ENCODE data around the gene UXS1. TPM values are rescaled to one million over a fixed set of nuclear protein-coding genes. Genes with fewer than 3 reads are reported as not detected.

The UXS1 gene
- total and polyA plus RNA-seq, 2 donors (not counting 1 experiment from before 2014, with no cell fraction given): 20.3 to 44.8 TPM

- Mint-ChIP-seq H3K4me3 (no peak overlapping the region), H3K27me3 (no peaks in the 10 kb centered on the region), H3K9me3 (ENCODE audit: insufficient read depth) (no peaks in the 10 kb centered on the region), H3K27ac (no peak overlapping the region), H3K4me1 (peaks cover 3% of the 10 kb centered on the region)
- H3K4me1 ChIP-seq (ENCODE audit: control insufficient read depth in 2 of 2, insufficient read depth in 2 of 2, low read length in 2 of 2): no peaks in the 10 kb centered on the region
- H3K36me3 ChIP-seq (replicated peaks in 1 of 2; ENCODE audit: control extremely low read depth in 1 of 2, control insufficient read depth in 1 of 2, extremely low read depth in 1 of 2, insufficient read depth in 2 of 2, low read length in 1 of 2): peaks cover 5 to 33% of the 10 kb centered on the region in 2 experiments
- H2AFZ ChIP-seq (ENCODE audit: insufficient read depth, low read depth, low read length, poor library complexity, severe bottlenecking): no peak overlapping the region
- no peaks in the 10 kb centered on the region for H3K27me3 ChIP-seq (replicated peaks in 1 of 4; ENCODE audit: control extremely low read depth in 1 of 4, control insufficient read depth in 3 of 4, insufficient read depth in 4 of 4, low read length in 3 of 4)
- ATAC-seq (ENCODE audit: low read depth) (no peak), DNase-seq (no peak)
- ChIA-PET POLR2A (no interaction called here), CTCF (no interaction called here)
- no peak overlapping the region for H3K4me3 ChIP-seq (ENCODE audit: control extremely low read depth in 1 of 5, extremely low read depth in 1 of 5, insufficient read depth in 1 of 5, low read depth in 2 of 5, low read length in 4 of 5)
- no peak overlapping the region for H3K9ac ChIP-seq (ENCODE audit: low read length)
- H3K27ac ChIP-seq (ENCODE audit: low read length in 2 of 2): no peak overlapping the region
- H4K20me1 ChIP-seq (ENCODE audit: control insufficient read depth, insufficient read depth, low read length, poor library complexity, severe bottlenecking): peaks cover 13% of the 10 kb centered on the region
- intact Hi-C loops (cut with micrococcal nuclease): no loop called here
- no peak overlapping the region for H3K4me2 ChIP-seq (replicated peaks; ENCODE audit: low read depth, low read length, poor library complexity, severe bottlenecking)
- no peaks in the 10 kb centered on the region for H3K9me3 ChIP-seq (ENCODE audit: control extremely low read depth in 1 of 3, control insufficient read depth in 2 of 3, insufficient read depth in 1 of 3, low read length in 2 of 3)
- TF ChIP-seq EZH2 (IDR thresholded peaks at IDR 0.05; ENCODE audit: borderline replicate concordance, insufficient read depth, low read depth, low read length, poor library complexity, severe bottlenecking) (no peak), CTCF (IDR thresholded peaks at IDR 0.05) (no peak)
- H3K79me2 ChIP-seq (ENCODE audit: control insufficient read depth, insufficient read depth, low read length): peaks cover 15% of the 10 kb centered on the region
- no CpG with 5 or more reads among the region's 2 CpGs for WGBS (ENCODE audit: insufficient coverage)
Measured at GRCh38 chr2:106129150-106129549, 65.0 kb downstream of the UXS1 start.

DNA sequence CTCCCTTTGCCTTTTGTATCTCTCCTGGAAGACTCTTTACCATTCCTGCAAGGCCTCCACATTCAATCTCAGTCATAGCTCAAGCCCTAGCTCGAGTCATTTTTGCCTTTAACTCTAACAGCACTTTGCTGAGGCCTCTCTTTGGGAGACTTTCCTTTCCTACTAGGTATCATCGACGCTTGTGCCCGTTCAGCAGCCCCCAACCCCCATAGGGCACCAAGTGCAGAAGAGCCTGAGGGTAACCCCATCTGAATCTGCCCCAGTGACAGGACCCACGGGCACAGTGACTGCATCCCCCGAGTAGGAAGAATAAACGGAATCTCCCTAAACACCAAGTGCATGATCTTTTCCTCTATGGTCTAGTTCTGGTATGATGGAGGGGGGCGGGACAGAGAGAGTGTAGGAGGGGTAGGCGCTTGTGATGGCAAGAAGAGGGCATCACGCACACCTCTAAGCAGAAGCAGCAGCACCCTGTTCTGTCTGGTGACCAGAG, 66.3 kb downstream of the UXS1 start:
- Histone ChIP-seq H3K79me2 (ENCODE audit: control insufficient read depth, insufficient read depth, low read length) (peaks cover 15% of the 10 kb centered on the region), H3K9me3 (ENCODE audit: control extremely low read depth in 1 of 3, control insufficient read depth in 2 of 3, insufficient read depth in 1 of 3, low read length in 2 of 3) (no peaks in the 10 kb centered on the region), H3K9ac (ENCODE audit: low read length) (no peak overlapping the region), H3K27me3 (replicated peaks in 1 of 4; ENCODE audit: control extremely low read depth in 1 of 4, control insufficient read depth in 3 of 4, insufficient read depth in 4 of 4, low read length in 3 of 4) (no peaks in the 10 kb centered on the region), H3K36me3 (replicated peaks in 1 of 2; ENCODE audit: control extremely low read depth in 1 of 2, control insufficient read depth in 1 of 2, extremely low read depth in 1 of 2, insufficient read depth in 2 of 2, low read length in 1 of 2) (peaks cover 5 to 36% of the 10 kb centered on the region in 2 experiments), H2AFZ (ENCODE audit: insufficient read depth, low read depth, low read length, poor library complexity, severe bottlenecking) (no peak overlapping the region), H4K20me1 (ENCODE audit: control insufficient read depth, insufficient read depth, low read length, poor library complexity, severe bottlenecking) (peaks cover 13% of the 10 kb centered on the region), H3K27ac (ENCODE audit: low read length in 2 of 2) (no peak overlapping the region), H3K4me2 (replicated peaks; ENCODE audit: low read depth, low read length, poor library complexity, severe bottlenecking) (no peak overlapping the region), H3K4me3 (ENCODE audit: control extremely low read depth in 1 of 5, extremely low read depth in 1 of 5, insufficient read depth in 1 of 5, low read depth in 2 of 5, low read length in 4 of 5) (no peak overlapping the region), H3K4me1 (ENCODE audit: control insufficient read depth in 2 of 2, insufficient read depth in 2 of 2, low read length in 2 of 2) (no peaks in the 10 kb centered on the region)
- ChIA-PET POLR2A (no interaction called here), CTCF (no interaction called here)
- Mint-ChIP-seq H3K27ac (no peak overlapping the region), H3K9me3 (ENCODE audit: insufficient read depth) (no peaks in the 10 kb centered on the region), H3K4me3 (no peak overlapping the region), H3K4me1 (peaks cover 3% of the 10 kb centered on the region), H3K27me3 (no peaks in the 10 kb centered on the region)
- DNase-seq (no peak), ATAC-seq (ENCODE audit: low read depth) (no peak)
- intact Hi-C loops (cut with micrococcal nuclease): no loop called here
- WGBS (ENCODE audit: insufficient coverage): 95% methylated on average over 5 of the region's 10 CpGs
- TF ChIP-seq CTCF (IDR thresholded peaks at IDR 0.05): no peak
- no peak for TF ChIP-seq EZH2 (IDR thresholded peaks at IDR 0.05; ENCODE audit: borderline replicate concordance, insufficient read depth, low read depth, low read length, poor library complexity, severe bottlenecking)
